Stimulated activated CD4-positive, alpha-beta T cell treated with anti-CD3 and anti-CD28 coated beads, Interleukin-2, amount 100 ng/mL, for 24 hours (primary cell): Measurements from ENCODE around the gene VAV3.

ENCODE experiments used
- DNase-seq, 2 donors: peaks; one replicate each; pipeline ENCODE4 v3.0.0-alpha.2; 2020

Gene VAV3

DNA sequence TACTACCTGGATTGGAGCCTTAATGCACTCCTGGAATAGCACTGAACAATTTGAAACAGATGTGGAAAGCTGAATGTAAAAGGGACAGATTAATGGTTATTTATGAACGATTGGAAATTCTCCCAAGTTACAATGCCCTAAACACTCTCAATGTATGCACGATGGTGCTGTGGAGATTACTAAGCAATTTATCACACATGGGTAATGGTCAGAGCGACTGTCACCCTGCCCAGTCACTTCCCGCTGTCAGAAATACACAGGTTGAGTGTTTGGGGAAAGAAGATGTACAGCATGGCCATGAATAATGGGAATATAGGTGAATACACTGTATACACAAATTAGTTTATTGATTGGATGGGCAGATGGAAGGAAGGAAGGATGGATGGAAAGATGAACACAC, 342.4 kb downstream of the VAV3 start:
- DNase-seq, result no peak

DNA sequence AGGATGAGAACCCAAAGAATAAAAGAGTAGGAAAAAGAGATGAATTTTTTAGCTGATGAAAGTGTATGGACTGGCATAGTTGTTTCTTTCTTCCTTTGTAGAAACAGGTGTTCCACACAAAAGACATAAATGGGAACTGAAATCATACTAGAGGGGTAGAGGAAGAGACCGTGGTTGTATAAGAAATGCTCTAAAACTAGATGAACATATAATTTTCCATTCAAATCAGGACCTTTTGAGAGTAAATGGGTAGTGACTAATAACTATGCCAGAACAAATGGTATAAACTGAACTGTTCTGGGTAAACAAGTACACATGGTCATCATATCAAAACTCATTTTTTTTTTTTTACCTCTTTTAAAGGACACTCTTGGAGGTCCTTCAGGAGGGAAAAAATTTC, 344.2 kb downstream of the VAV3 start:
- no peak for DNase-seq

DNA sequence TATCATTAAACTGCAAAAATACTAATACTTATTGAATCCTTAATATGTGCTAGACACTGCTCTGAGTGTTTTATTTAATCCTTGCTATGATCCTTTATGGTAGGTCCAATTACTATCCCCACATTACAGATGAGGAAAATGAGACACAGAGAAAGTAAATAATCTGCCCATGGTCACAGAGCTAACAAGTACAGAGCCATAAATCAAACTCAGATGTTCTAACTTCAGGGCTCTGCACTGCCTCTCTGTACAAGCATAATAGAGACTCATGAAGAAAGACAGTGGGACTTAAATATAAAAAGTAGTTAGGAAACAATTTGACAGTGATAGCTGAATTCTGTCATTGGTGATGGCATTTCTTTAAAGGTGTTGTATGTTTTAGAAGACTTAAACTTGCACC, 346.4 kb downstream of the VAV3 start:
- no peak for DNase-seq

DNA sequence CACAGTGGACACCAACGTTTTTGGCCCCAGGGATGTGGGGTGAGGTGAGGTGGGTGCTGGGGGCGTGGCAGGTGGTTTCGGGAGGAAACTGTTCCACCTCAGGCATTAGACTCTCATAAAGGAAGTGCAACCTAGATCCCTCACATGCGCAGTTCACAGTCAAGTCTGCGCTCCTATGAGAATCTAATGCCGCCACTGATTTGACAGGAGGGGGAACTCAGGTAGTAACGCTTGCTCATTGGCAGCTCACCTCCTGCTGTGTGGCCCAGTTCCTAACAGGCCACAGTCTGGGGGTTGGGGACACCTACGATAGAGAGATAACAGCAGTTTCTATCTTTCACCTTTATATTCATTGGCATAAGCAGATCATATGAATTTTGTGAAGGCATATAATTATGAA, 347.1 kb downstream of the VAV3 start:
- no peak for DNase-seq

DNA sequence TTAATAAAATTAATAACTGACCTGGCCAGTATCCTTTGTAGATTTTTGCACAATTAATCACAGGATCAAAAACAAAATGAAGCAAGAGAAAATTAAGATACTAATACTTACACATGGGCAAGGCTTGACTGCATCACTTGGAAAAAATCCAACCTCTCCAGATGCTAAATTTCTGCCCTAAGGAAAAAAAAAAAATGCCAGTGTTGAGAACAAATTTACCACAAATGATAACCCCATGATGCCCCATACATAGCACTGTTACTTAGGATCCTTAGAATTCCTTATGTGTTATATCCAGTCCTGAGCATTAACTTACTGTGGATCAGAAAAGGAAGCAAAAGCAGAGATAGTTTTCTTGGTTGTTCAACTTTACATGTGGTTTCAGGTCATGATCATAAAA, 347.5 kb downstream of the VAV3 start:
- DNase-seq, result no peak

DNA sequence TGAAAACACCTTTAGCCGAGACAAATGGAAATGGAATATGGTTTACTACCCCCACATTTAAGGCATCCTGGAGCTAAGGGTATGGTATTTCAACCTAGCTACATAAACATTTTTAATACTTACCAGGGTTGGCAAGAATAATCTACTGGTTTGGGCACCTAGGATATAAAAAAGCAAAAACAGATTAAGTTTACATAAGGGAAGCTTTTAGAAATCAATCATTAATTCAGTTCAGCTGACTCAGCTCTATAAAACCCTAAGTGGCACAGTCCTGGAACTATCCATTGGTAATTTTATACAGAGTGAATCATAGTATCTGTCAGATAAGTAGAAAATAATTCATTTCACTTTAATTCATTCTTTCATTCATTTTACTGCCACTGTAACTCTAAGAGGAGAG, 355.2 kb downstream of the VAV3 start:
- DNase-seq, result no peak

DNA sequence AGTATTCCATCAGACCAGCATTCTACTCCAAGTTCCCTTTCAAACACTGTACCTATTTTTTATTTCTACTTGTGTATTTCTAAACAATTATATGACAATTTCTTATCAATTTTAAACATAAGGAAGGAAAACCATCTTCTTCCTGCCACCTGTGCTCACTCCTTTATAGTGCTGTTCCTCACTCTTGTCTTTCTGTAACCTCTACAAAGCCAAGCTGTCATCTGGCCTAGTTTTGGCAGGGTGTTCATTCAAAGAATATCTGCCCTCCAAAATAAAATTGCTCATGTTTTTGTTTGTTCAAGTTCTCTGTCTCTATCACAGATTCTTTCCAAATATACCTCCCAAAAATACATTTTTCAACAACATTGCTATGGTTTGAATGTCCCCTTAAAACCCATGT, 360.2 kb downstream of the VAV3 start:
- no peak for DNase-seq

DNA sequence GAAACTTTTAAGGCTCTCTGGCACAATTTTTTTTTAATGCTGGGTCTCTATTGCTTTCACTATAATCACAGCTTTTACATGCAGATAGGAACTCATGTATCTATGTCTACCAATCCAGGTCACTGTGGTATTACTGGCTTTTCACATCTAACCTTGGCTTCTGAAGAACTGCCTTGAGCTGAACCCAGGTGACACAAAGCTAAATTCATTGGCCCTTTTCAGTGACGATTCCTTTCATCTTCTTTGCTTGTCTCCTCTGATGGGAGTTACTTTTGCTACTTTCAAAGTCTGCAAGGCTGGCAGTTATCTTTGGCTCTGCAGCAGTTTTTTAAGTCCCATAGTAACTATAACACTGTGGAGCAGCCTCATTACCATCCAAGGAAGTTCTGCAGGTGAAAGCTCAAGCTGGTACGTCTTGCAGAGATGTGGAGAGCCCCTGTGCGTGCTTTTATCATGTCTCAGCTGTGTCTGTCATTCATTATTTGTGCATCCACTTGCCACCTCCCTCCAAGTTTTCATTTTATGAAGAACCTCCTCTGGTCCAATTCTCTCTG, 364.3 kb downstream of the VAV3 start:
- DNase-seq, result no peak

DNA sequence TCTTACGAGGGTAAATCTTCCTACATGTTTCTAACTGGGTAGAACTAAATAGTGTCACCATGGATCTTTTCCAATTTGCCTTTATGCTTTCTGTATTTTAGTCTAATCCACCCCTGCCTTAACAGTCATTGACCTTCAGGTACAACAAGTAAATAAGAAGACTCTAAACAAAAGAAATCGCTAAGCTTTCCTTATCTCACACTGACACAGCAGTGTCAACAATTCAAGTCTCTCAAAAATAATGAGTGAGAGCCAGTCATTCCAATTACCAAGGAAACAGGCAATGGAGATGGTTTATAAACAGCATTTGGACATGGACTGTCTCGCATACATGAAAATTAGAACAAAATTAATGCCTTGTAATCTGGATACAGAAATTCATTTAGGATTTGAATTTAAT, 365.8 kb downstream of the VAV3 start:
- no peak for DNase-seq

DNA sequence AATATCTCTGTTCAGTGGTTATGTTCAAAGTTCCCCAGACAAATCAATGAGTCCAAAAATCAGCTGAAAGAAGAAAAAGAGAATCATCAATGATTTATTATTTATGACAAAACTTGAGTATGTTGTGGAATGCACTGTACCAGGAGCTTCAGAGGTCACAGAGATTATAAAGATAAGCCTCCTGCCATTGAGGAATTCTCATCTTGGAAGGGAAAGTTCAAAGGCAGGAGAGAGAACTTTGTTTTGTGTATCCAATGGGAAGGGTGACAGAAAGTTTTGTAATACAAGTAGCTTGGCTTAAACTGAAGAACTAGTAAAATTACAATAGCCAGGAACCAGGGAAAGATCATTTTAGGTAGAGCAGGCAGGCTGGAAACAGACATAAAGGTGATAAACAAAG, 367.7 kb downstream of the VAV3 start:
- DNase-seq, result no peak

DNA sequence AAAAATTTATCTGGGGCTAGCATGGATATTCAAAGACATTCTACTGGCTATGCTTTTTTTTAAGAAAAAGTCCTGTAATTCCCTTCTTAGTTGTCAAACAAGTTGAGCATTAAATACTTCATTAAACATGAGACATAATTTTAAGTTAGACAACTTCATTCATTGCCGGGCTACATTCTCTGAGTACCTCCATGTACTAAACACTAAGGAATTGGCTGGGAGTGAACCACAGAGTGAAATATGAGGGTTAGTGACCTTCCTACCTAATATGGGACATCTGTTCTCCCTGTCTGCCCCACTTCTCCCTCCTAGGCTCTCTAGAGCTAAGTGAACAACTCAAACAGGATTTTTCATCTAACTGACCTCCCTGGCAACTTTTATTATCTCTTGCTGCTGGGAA, 370.4 kb downstream of the VAV3 start:
- DNase-seq, result no peak

DNA sequence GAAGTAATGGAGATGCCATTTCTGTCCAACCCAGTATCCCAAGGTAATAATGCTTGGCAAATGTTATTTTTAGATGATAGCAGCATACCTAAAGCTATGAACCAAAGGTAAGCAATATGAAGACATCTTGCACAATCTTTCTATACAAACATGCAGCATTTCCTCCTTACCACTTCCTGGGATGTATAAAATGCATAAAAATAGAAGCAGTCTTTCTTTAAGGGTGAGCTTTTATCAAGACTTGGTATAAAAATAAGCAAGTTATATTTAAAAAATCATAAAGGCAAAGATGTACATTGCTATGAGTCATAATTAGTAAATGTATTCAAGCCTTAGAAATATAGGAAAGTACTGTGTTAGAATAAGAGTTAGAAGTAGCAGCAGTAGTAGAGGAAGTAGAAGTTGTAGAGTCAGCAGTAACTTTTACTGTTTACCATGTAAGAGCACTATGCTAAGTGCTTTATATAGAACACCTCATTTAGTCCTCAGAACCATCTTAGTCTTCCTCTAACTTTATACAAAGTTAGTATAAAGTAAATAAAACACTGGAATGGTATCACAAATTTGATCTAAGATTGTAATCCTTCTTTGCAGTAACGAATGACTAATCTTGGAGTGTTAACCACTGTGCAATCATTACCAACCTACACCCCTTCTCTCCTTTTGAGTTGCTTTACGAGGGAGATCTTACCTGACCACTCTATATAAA, 371.3 kb downstream of the VAV3 start:
- DNase-seq, result no peak

DNA sequence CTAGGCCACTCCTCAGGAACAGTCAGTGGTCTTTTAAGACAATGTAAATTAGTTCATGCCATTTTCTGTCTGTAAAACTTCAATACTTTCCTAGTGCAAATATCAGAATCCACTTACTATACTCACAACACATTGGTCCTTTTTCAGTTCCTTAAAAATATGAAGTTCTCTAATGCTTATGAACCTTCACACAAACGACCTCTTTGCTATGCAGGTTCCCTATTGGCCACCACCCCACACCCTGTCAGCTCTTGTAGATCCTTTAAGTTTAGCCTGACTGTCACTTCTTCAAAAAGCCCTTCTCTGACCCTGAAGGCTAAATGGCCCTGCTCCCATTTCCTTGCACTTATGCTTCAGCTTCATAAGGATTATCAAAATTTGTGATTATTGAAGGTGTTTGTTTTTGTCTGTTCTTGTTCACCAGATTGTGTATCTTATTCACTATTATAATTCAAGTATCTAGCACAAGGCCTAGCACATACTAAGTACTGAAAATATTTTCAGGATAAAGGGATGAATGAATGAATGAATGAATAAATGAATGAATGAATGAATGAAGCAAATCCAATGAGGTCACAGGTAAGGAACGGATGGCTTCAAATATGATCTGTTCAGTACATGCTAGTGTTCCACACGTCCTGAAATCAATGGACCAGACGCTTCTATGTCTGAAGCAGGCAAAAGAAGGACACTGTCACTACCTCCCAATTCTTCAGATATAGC, 373.9 kb downstream of the VAV3 start:
- DNase-seq, result no peak

DNA sequence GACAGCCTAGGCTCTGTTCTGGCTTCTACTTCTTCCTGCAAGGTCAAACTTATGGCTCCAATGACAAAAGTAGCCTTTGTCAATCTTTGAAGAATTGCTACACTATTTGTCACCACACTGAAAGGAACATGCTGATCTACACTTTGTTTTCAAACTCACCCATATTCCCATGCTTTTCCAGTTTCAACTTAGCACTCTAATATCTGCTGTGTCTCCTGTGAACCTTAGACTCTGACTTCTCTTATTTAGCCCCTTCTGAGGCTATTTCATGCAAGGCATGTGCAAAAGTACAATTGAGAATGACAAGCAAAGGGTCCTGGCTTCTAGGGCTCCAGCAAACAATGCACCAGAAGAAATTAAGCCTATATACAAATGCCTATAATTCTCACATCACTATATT, 374.9 kb downstream of the VAV3 start:
- DNase-seq, result no peak

DNA sequence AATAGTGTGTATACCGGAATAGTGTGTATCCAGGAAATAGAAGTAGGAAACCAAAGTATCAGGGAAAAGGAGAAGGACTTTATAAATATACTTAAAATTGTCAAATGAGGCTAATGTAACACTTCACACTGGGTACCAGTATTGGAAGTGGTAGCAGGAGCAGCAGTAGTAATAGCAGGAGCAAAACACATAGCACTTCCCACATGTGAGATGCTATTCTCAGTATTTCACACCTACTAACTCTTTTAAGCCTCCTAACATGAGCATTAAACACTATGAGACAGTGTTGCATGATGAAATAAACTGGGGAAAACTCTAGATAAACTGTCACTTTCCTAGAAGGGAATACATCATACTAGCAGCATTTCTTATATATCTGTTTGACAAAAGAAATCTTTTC, 376.7 kb downstream of the VAV3 start:
- no peak for DNase-seq

DNA sequence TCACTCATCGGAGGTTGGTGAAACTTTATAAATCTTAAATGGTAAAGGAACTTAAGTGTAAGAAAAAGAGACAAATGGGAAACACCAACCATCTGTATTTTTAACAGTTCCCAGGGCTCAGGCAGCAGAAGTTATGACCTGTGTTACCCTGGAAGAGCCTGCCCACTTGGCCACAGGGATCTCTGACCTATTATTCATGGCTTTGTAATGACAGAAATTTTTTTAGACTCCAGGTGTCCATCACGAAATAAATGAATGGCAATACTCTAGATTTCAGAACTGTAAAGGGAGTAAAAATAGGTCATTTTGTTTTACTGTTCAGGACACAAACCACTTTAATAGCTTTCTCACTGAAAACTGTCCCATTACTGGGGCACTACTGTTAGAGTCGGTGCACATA, 389.8 kb downstream of the VAV3 start:
- DNase-seq, result no peak

DNA sequence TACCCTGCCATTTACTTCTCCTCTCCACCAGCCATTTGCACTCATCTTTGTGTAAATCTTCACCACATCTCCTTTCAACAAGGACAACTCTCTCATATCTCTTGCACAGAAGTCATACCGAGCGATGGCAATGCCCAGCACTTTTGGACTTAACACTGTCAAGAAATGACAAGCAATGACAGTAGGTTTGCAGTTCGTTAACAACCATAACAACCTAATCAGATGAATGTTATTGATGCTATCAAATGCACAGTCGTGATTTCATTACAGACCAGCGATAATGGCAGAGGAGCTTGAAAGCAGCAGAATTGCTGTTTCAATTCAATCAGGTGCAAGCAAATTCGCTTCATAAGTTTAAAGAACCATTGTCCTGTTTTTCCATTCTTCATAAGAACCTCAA, 390.9 kb downstream of the VAV3 start:
- DNase-seq, result no peak

DNA sequence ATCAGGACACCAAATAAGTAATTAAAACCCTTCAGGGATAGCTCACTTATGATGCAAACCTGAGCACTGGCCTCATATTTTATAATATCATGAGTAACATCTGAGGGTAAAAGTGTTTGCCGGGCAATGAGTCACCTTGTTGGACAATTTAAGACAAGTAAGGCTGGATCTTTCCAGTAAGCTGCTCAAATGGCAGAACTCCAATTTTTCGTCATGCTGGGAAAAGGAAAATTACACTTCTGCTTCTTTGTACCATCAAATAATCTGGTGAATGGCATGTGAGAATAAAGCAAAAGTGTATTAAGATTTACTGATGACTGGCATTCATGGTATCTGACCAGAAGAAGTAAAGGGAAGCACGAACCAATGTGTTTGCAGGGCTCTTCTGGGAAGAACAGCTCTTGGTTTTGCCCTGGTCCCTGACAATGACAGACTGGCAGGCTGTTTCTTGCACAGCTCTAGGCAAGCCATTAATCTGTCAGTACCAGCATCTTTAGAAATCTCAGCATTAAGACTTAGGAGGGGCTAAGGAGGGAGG, 392.2 kb downstream of the VAV3 start:
- DNase-seq, result no peak

DNA sequence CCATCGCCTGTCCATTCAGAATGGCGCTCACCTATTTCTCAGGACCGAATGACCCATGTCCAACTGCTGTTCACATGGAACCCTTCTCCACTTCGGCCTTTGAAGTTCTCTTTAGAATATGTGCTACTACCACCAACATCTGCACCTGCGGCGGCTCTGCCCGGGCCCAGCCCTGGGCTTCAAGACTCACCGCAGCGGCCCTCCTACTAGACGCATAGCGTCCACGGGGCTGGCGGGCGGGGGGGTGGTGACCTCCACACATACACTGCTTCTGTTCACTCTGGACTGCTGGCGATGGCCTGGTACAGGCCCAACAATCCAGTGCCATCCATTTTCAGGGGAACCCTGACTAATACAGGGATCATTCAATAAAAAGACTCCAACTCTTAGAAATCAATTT, 394.2 kb downstream of the VAV3 start:
- no peak for DNase-seq

DNA sequence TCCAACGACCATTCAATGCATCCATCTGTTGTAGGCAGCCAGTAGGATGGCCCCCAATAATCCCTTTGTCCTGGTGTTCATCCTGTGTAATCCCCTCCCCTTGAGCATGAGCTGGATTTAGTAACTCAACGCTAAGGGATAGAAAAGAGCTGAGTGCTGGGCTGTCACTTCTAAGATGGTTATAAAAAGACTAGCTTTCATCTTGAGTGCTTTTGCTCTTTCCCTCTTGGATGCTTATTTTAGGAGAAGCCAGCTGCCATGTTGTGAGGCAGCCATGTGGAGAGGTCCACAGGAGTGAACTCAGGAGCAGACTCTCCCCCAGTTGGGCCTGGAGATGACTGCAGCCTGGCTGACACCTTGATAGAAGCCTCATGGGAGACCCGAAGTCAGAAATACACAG, 401.5 kb downstream of the VAV3 start:
- no peak for DNase-seq

DNA sequence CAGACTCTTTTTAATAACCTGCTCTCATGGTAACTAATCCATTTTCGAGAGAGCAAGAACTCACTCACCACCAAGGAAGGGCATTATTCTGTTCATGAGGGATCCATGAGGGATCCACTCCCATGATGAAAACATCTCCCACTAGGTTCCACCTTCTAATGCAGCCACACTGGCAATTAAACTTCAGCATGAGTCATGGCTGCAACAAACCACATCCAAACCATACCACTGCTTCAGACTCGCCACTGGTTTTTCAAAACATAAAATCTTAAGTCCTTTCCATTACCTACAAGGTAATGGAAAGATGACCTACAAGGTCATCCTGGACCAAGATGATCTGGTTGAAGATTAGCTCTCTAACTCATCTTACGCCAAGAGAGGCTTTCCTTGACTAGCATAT, 405.1 kb downstream of the VAV3 start:
- DNase-seq, result no peak

DNA sequence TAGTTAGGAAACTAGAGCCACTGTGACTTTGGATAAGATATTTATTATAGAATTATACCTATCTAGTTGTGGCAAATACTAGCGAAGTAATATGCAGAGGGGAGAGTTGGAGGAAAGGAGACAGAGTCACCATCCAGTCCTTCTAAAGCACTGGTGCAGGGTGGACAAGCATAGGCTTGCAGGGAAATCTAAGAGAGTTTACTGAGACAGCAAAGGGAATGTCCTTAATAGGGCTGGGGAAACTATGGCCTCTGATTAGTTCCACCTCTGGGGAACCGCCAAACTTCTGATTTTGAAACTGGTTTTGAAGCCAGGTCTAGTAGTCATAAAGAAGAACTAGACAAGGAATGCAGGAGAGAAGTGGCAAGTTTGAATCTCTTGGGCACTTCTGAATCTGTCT, 407.9 kb downstream of the VAV3 start:
- DNase-seq, result no peak

DNA sequence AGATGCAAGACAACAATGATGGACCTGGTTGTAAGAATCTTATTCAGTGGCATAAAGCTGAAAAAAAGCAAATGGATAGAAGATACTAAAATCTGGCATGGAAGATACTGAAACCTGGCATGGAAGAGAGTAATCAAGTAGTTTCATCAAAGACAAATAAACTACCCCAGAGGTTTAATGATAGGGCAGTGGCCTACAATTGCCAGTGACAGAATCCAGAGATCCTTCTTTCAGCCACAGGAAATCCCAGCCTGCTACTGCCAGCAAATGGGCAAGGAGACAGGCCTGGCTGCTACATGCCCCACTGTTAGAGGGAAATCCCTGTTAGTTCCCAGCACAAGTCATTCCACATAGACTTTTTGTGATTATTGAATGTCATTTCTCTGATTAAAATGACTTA, 409.4 kb downstream of the VAV3 start:
- no peak for DNase-seq

DNA sequence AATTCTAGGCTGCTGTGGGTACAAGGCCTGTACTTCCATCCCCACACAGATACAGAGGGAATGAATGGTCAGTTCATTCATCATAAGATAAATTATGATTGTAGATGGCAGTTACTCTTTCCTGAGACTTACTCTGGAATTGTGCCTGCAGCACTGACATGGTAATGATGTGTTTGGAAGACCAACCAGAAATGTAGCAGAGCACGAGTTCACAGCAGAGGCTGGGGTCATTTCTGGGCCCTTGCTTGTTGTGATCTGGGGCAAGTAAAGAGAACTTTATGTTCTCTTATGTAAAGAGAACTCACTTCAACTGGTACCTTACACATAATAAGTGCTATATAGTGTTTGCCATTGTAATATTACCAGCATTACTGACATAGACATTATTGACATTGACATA, 412.2 kb downstream of the VAV3 start:
- no peak for DNase-seq

DNA sequence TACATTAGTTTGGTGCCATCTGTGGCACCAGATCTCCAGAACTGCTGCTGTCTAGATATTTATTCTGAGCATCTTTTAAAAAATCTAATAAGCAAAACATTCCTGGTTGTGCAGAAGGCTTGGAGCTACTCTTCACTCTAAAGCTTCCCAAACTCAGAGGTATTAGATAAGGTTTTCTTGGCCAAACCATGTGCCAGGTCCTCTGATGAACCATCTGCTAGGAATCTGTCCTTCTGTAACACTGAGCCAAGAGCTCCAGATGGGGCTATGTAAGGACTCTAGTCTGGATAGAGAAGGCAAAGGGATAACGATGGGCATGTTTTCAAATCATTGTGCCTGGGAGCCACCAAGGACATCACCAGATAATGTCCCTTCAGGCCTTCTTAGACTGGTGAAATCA, 413.5 kb downstream of the VAV3 start:
- DNase-seq, result no peak
